NCI-H748 treated with DMSO at 0.1 percent for 48 hours (cell line): Measurements from ENCODE around the gene ZNF441.
"Not testable (repeated sequence)": the region's sequence is repeated elsewhere in the genome, so short reads cannot be mapped to it uniquely, and the experiment has no call there.

Source experiments
- DNase-seq: peaks from one replicate; lab custom pipeline; 2025; lab: John Stamatoyannopoulos, UW

ZNF441 gene

GRCh38 chr19:11766597-11767591 lies at the start of gene ZNF441:
TSS of gene ZNF441 (plus strand) at chr19:11767000. CDS start at chr19:11767194, 194 bp downstream.
- DNase-seq: peak; percentile 61

- no peak for DNase-seq
Observed at GRCh38 chr19:11721681-11722080, 45.1 kb upstream of the ZNF441 start.

- no peak for DNase-seq
Observed at GRCh38 chr19:11722414-11722813, 44.4 kb upstream of the ZNF441 start.

- no peak for DNase-seq
Observed at GRCh38 chr19:11729586-11729985, 37.2 kb upstream of the ZNF441 start.

- no peak for DNase-seq
Observed at GRCh38 chr19:11735375-11735774, 31.4 kb upstream of the ZNF441 start.

- no peak for DNase-seq
Observed at GRCh38 chr19:11736696-11737095, 30.1 kb upstream of the ZNF441 start.

GRCh38 chr19:11737964-11738745 lies 28.6 kb upstream of the ZNF441 start:
- no peak for DNase-seq

- peak; percentile 93 for DNase-seq
Observed at GRCh38 chr19:11738746-11739620, 27.8 kb upstream of the ZNF441 start, which contains the start of gene ZNF823. TSS of gene ZNF823 (minus strand) at chr19:11738946. CDS start at chr19:11738819, 127 bp downstream.

- DNase-seq: no peak
Observed at GRCh38 chr19:11745869-11746268, 20.9 kb upstream of the ZNF441 start.

- no peak for DNase-seq
Observed at GRCh38 chr19:11747277-11747676, 19.5 kb upstream of the ZNF441 start.

GRCh38 chr19:11749751-11750150 lies 17.0 kb upstream of the ZNF441 start:
- no peak for DNase-seq

GRCh38 chr19:11752244-11752736 lies 14.5 kb upstream of the ZNF441 start:
- DNase-seq: no peak

- DNase-seq: no peak
Observed at GRCh38 chr19:11754663-11755062, 12.1 kb upstream of the ZNF441 start.

- DNase-seq: no peak
Observed at GRCh38 chr19:11756965-11757364, 9.8 kb upstream of the ZNF441 start.

- DNase-seq: no peak
Observed at GRCh38 chr19:11759805-11760204, 7.0 kb upstream of the ZNF441 start.

- DNase-seq: no peak
Observed at GRCh38 chr19:11763117-11763516, 3.7 kb upstream of the ZNF441 start.

- DNase-seq: no peak
Observed at GRCh38 chr19:11763611-11764010, 3.2 kb upstream of the ZNF441 start.

GRCh38 chr19:11767633-11768133 lies 883 bp downstream of the ZNF441 start:
- DNase-seq: no peak

GRCh38 chr19:11769995-11770394 lies 3.2 kb downstream of the ZNF441 start:
- no peak for DNase-seq

- DNase-seq: not testable (repeated sequence)
Observed at GRCh38 chr19:11771520-11771919, 4.7 kb downstream of the ZNF441 start.

GRCh38 chr19:11776669-11777068 lies 9.9 kb downstream of the ZNF441 start:
- DNase-seq: not testable (repeated sequence)
